Measurements from ENCODE around the gene NOL3. TPM values are rescaled to one million over a fixed set of nuclear protein-coding genes. Genes with fewer than 3 reads are reported as not detected.

NOL3 gene
- total RNA-seq, 1 donor from 2014 or later = 8.8 TPM

- Mint-ChIP-seq H3K27me3 (ENCODE audit: unreplicated experiment) (peaks cover 38% of the 10 kb centered on the region), H3K9me3 (ENCODE audit: unreplicated experiment) (peaks cover 4% of the 10 kb centered on the region), H3K4me1 (ENCODE audit: low read depth, unreplicated experiment) (peaks cover 5% of the 10 kb centered on the region), H3K36me3 (ENCODE audit: unreplicated experiment) (peaks cover 4% of the 10 kb centered on the region), H3K27ac (ENCODE audit: unreplicated experiment) (no peak overlapping the region), H3K4me3 (ENCODE audit: unreplicated experiment) (peak overlapping the region; percentile 82)
- peak; percentile 44 for DNase-seq
- no peak for TF ChIP-seq CTCF (IDR thresholded peaks at IDR 0.05; ENCODE audit: partially characterized antibody, unreplicated experiment)
Measured at GRCh38 chr16:67154578-67155294, 15.6 kb upstream of the NOL3 start.

DNA sequence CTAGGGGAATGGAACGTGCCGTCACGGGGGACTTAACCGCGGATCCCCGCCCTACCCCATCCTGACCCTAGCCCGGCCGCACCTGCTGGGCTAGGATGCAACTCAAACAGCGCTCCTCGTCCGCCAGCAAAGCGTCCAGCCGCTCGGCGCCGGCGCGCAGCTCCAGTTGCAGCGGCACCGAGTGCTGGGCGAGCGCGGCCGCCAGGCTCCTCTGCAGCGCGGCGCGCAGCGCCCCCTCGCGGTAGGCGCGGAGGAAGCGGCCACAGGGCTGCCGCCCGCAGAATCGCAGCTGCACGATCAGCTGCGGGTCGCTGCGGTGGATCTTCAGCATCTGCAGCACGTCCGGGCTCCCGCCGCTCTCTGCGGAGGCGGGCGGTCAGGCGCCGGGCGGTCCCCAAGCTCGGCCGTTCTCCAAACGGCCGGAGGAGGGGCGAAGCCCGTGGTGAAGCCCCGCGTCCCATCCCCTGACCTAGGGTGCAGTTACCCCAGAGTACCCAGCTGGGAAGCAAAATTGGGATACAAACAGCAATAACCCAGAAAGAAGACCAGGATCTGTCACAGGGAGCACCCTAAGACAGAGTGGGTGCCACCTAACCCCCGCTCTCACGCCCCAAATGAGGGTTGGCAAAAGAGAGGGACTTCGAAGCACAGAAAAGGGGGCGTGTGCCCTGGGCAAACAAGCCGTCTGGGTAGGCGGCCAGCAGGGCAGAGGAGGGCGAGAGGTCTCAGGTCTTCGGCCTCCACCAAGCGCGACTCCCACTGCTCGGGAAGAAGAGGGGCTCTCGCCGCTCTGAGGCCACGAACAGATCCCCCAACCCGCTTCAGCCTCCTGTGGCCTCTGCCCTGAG lies 14.8 kb upstream of the NOL3 start:
- peak; percentile 98 for TF ChIP-seq CTCF (IDR thresholded peaks at IDR 0.05; ENCODE audit: partially characterized antibody, unreplicated experiment)
- Mint-ChIP-seq H3K9me3 (ENCODE audit: unreplicated experiment) (peaks cover 4% of the 10 kb centered on the region), H3K4me1 (ENCODE audit: low read depth, unreplicated experiment) (peaks cover 5% of the 10 kb centered on the region), H3K27me3 (ENCODE audit: unreplicated experiment) (peaks cover 42% of the 10 kb centered on the region), H3K27ac (ENCODE audit: unreplicated experiment) (no peak overlapping the region), H3K4me3 (ENCODE audit: unreplicated experiment) (peak overlapping the region; percentile 82), H3K36me3 (ENCODE audit: unreplicated experiment) (peaks cover 4% of the 10 kb centered on the region)
- DNase-seq = peak; percentile 92

DNA sequence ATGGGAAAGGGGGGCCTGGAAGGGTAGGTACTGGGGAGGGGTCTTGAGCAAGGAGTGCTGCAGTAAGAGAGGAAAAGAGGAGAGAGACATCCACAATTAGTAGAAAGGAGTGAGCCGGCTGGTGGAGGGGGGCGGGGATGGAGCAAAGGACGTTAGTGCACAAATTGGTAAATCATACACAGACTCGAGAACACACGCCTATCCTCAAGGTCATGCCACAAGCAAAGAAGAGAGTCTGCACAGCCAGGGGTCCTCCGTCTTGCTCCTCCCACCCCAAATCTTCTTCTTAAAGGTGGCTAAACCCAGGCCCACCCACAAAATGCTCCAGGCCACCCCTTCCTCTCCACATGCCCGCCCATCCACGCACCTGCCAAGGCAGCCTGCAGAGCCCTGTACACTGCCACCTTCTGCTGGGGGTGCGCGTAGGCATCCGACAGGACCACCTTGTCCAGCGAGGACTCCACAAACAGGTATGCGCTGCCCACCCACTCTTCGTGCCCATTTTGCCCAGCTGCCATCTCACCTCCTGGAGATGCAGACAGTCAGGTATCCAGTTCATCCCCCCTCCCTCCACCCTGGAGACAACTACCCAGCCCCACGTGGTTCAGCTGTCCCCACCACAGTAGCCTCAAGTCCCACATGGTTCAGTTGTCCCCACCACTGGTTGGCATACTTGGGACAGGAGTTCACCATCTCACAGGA lies 14.0 kb upstream of the NOL3 start:
- DNase-seq = no peak
- TF ChIP-seq CTCF (IDR thresholded peaks at IDR 0.05; ENCODE audit: partially characterized antibody, unreplicated experiment) = no peak
- H3K27ac Mint-ChIP-seq (ENCODE audit: unreplicated experiment) = no peak overlapping the region

GRCh38 chr16:67157106-67157748 lies 13.1 kb upstream of the NOL3 start:
- no peak overlapping the region for H3K4me3 Mint-ChIP-seq (ENCODE audit: unreplicated experiment)
- DNase-seq = no peak
- H3K27me3 Mint-ChIP-seq (ENCODE audit: unreplicated experiment) = peaks cover 43% of the 10 kb centered on the region
- peaks cover 4% of the 10 kb centered on the region for H3K36me3 Mint-ChIP-seq (ENCODE audit: unreplicated experiment)
- peaks cover 3% of the 10 kb centered on the region for H3K4me1 Mint-ChIP-seq (ENCODE audit: low read depth, unreplicated experiment)
- H3K27ac Mint-ChIP-seq (ENCODE audit: unreplicated experiment) = no peak overlapping the region
- H3K9me3 Mint-ChIP-seq (ENCODE audit: unreplicated experiment) = peaks cover 4% of the 10 kb centered on the region
- TF ChIP-seq CTCF (IDR thresholded peaks at IDR 0.05; ENCODE audit: partially characterized antibody, unreplicated experiment) = no peak

More for the DNA sequence above, 14.0 kb upstream of the NOL3 start:
- Mint-ChIP-seq H3K9me3 (ENCODE audit: unreplicated experiment) (peaks cover 4% of the 10 kb centered on the region), H3K4me1 (ENCODE audit: low read depth, unreplicated experiment) (peaks cover 3% of the 10 kb centered on the region), H3K36me3 (ENCODE audit: unreplicated experiment) (peaks cover 4% of the 10 kb centered on the region), H3K4me3 (ENCODE audit: unreplicated experiment) (peak overlapping the region; percentile 42), H3K27me3 (ENCODE audit: unreplicated experiment) (peaks cover 43% of the 10 kb centered on the region)
